ENCODE results near the gene PTGIS.

Gene PTGIS

GRCh38 chr20:49595346-49595745 lies 27.4 kb upstream of the PTGIS start:
- no peak for DNase-seq

- DNase-seq, result no peak
Measured at GRCh38 chr20:49594931-49595315, 27.0 kb upstream of the PTGIS start.

- no peak for DNase-seq
Measured at GRCh38 chr20:49594143-49594930, 26.4 kb upstream of the PTGIS start.

- no peak for DNase-seq
Measured at GRCh38 chr20:49593466-49594142, 25.7 kb upstream of the PTGIS start.

- no peak for DNase-seq
Measured at GRCh38 chr20:49592120-49592519, 24.2 kb upstream of the PTGIS start.

GRCh38 chr20:49591217-49591865 lies 23.4 kb upstream of the PTGIS start:
- DNase-seq, result no peak

- DNase-seq, result no peak
Measured at GRCh38 chr20:49590163-49591017, 22.5 kb upstream of the PTGIS start.

GRCh38 chr20:49589747-49590146 lies 21.8 kb upstream of the PTGIS start:
- DNase-seq, result no peak

GRCh38 chr20:49587111-49587570 lies 19.2 kb upstream of the PTGIS start:
- no peak for DNase-seq

GRCh38 chr20:49585585-49586245 lies 17.8 kb upstream of the PTGIS start:
- DNase-seq, result no peak

GRCh38 chr20:49584418-49585382 lies 16.8 kb upstream of the PTGIS start:
- DNase-seq, result no peak

GRCh38 chr20:49583669-49584417 lies 15.9 kb upstream of the PTGIS start:
- DNase-seq, result peak in 1 of 2 experiments; percentile 59

- no peak for DNase-seq
Measured at GRCh38 chr20:49583343-49583668, 15.4 kb upstream of the PTGIS start.

GRCh38 chr20:49582413-49583334 lies 14.7 kb upstream of the PTGIS start:
- no peak for DNase-seq

- no peak for DNase-seq
Measured at GRCh38 chr20:49581482-49581881, 13.5 kb upstream of the PTGIS start.

GRCh38 chr20:49580813-49581174 lies 12.9 kb upstream of the PTGIS start:
- no peak for DNase-seq

- DNase-seq, result no peak
Measured at GRCh38 chr20:49579874-49580812, 12.2 kb upstream of the PTGIS start.

- DNase-seq, result no peak
Measured at GRCh38 chr20:49579195-49579594, 11.3 kb upstream of the PTGIS start.
